Measurements from ENCODE around the gene DSC3.
"Not testable (repeated sequence)": the region's sequence is repeated elsewhere in the genome, so short reads cannot be mapped to it uniquely, and the experiment has no call there.

The DSC3 gene

GRCh38 chr18:31040686-31041270 is 1.8 kb downstream of the DSC3 start:
- no peak for DNase-seq

GRCh38 chr18:31039426-31039825 is 3.1 kb downstream of the DSC3 start:
- no peak for DNase-seq

GRCh38 chr18:31037686-31038085 is 4.9 kb downstream of the DSC3 start:
- not testable (repeated sequence) for DNase-seq

- no peak for DNase-seq
These were observed 8.0 kb downstream of the DSC3 start for GRCh38 chr18:31034541-31034940.

GRCh38 chr18:31030574-31031278 is 11.8 kb downstream of the DSC3 start:
- no peak for DNase-seq

GRCh38 chr18:31015715-31016434 is 26.7 kb downstream of the DSC3 start:
- no peak for DNase-seq

- DNase-seq = not testable (repeated sequence)
These were observed 31.1 kb downstream of the DSC3 start for GRCh38 chr18:31011455-31011854.

GRCh38 chr18:31010601-31011000 is 31.9 kb downstream of the DSC3 start:
- no peak for DNase-seq

GRCh38 chr18:30999887-31000628 is 42.5 kb downstream of the DSC3 start:
- DNase-seq = no peak

- no peak for DNase-seq
These were observed 43.4 kb downstream of the DSC3 start for GRCh38 chr18:30999186-30999585.

- DNase-seq = no peak
These were observed 45.3 kb downstream of the DSC3 start for GRCh38 chr18:30997223-30997622.

- no peak for DNase-seq
These were observed 50.3 kb downstream of the DSC3 start for GRCh38 chr18:30992231-30992630.

GRCh38 chr18:30991397-30991796 is 51.1 kb downstream of the DSC3 start:
- no peak for DNase-seq

- DNase-seq = no peak
These were observed 53.4 kb downstream of the DSC3 start for GRCh38 chr18:30989141-30989540.

- DNase-seq = no peak
These were observed 54.1 kb downstream of the DSC3 start for GRCh38 chr18:30988440-30988839.

- DNase-seq = no peak
These were observed 54.9 kb downstream of the DSC3 start for GRCh38 chr18:30987467-30988241.

- no peak for DNase-seq
These were observed 56.8 kb downstream of the DSC3 start for GRCh38 chr18:30985753-30986152.

GRCh38 chr18:30982285-30982992 is 60.1 kb downstream of the DSC3 start:
- no peak for DNase-seq

GRCh38 chr18:30978091-30978490 is 64.5 kb downstream of the DSC3 start:
- DNase-seq = not testable (repeated sequence)

GRCh38 chr18:30971338-30971956 is 71.1 kb downstream of the DSC3 start:
- DNase-seq = no peak

- DNase-seq = no peak
These were observed 72.2 kb downstream of the DSC3 start for GRCh38 chr18:30970196-30970816.

Measured in cerebellar nuclear complex (tissue), 1 donor.